Fibroblast of mammary gland (primary cell): ENCODE measurements around the gene KRT5.

Source experiments
- DNase-seq: peaks from one replicate; pipeline ENCODE4 v3.0.0-alpha.2; 2010; ENCODE audit warnings: low read depth
- H3K4me3 ChIP-seq: 2 replicates; pipeline ENCODE4 v1.5.1; 2011; ENCODE audit warnings: low read depth, mild to moderate bottlenecking, low read length, moderate library complexity; ENCODE audit not compliant: control insufficient read depth
- CTCF ChIP-seq: conservative IDR thresholded peaks from 2 replicates; pipeline ENCODE4 v1.5.1; 2011; ENCODE audit warnings: low read depth, low read length, inconsistent platforms; ENCODE audit not compliant: control insufficient read depth, insufficient read depth

KRT5 gene

GRCh38 chr12:52469853-52470252, 50.3 kb downstream of the KRT5 start:
- no peak for TF ChIP-seq CTCF
- H3K4me3 ChIP-seq: no peak overlapping the region
- DNase-seq: no peak

GRCh38 chr12:52464897-52465296, 55.3 kb downstream of the KRT5 start:
- no peak for TF ChIP-seq CTCF
- DNase-seq: no peak
- H3K4me3 ChIP-seq: no peak overlapping the region
